GM12878 (cell line): ENCODE data around the gene NEU1. TPM values are rescaled to one million over a fixed set of nuclear protein-coding genes. Genes with fewer than 3 reads are reported as not detected.

Experiments used
- ATF7 ChIP-seq: fragments of 450-650 bp; IDR thresholded peaks from 2 replicates; pipeline ENCODE4 v1.6.1; 2016; ENCODE audit warnings: low read depth, mild to moderate bottlenecking
- CHD1 ChIP-seq: IDR thresholded peaks from 2 replicates; pipeline ENCODE4 v1.6.1; 2012; ENCODE audit warnings: low read depth, low read length, improper control_type of control experiment
- DPF2 ChIP-seq: fragments of 450-650 bp; IDR thresholded peaks from 2 replicates; pipeline ENCODE4 v1.6.1; 2017; ENCODE audit warnings: mild to moderate bottlenecking
- EP300 ChIP-seq, 2 experiments: fragments of 150-350 bp in 1 of 2; IDR thresholded peaks; 2 replicates each; pipeline ENCODE4 v1.6.1; 2011 to 2012; ENCODE audit warnings: low read depth in 2 of 2, low read length in 2 of 2, borderline replicate concordance in 1 of 2, improper control_type of control experiment in 1 of 2, inconsistent platforms in 1 of 2; ENCODE audit not compliant: control insufficient read depth in 1 of 2
- FOXM1 ChIP-seq: IDR thresholded peaks from 2 replicates; pipeline ENCODE4 v1.6.1; 2012; ENCODE audit warnings: low read depth, mild to moderate bottlenecking, inconsistent platforms, low read length, moderate library complexity
- HDAC6 ChIP-seq: fragments of 200-600 bp; sonication (generic); IDR thresholded peaks from one replicate; pipeline ENCODE4 v1.8.0; 2017; ENCODE audit warnings: antibody characterized with exemption; ENCODE audit not compliant: unreplicated experiment
- HDGF ChIP-seq: fragments of 450-650 bp; IDR thresholded peaks from 2 replicates; pipeline ENCODE4 v1.6.1; 2016; ENCODE audit warnings: antibody characterized with exemption
- LARP7 ChIP-seq: fragments of 450-650 bp; IDR thresholded peaks from 2 replicates; pipeline ENCODE4 v1.6.1; 2017; ENCODE audit warnings: mild to moderate bottlenecking
- NR2C2 ChIP-seq: IDR thresholded peaks from 2 replicates; pipeline ENCODE4 v1.6.1; 2011; ENCODE audit warnings: borderline replicate concordance, low read depth; ENCODE audit not compliant: control insufficient read depth, insufficient read length
- PML ChIP-seq: IDR thresholded peaks from 2 replicates; pipeline ENCODE4 v1.6.1; 2012; ENCODE audit warnings: low read length, inconsistent platforms
- POLR2AphosphoS5 ChIP-seq: IDR thresholded peaks from 2 replicates; pipeline ENCODE4 v1.6.1; 2011; ENCODE audit warnings: mild to moderate bottlenecking, low read length, inconsistent platforms
- RAD21 ChIP-seq: IDR thresholded peaks from 2 replicates; pipeline ENCODE4 v1.6.1; 2011; ENCODE audit warnings: mild to moderate bottlenecking, low read depth, low read length, moderate library complexity; ENCODE audit not compliant: insufficient read depth
- SIN3A ChIP-seq: IDR thresholded peaks from 2 replicates; pipeline ENCODE4 v1.6.1; 2012; ENCODE audit warnings: low read depth, low read length, improper control_type of control experiment
- SPI1 ChIP-seq: IDR thresholded peaks from 2 replicates; pipeline ENCODE4 v1.6.1; 2011; ENCODE audit warnings: low read depth, mild to moderate bottlenecking, low read length, moderate library complexity, borderline replicate concordance; ENCODE audit not compliant: insufficient read depth
- SREBF2 ChIP-seq: IDR thresholded peaks from 2 replicates; pipeline ENCODE4 v1.6.1; 2012; ENCODE audit warnings: mild to moderate bottlenecking, low read length
- ZNF207 ChIP-seq: fragments of 450-650 bp; IDR thresholded peaks from 2 replicates; pipeline ENCODE4 v1.6.1; 2014; ENCODE audit warnings: antibody characterized with exemption, mild to moderate bottlenecking, borderline replicate concordance
- polyA plus RNA-seq, 11 experiments: library from polyadenylated mRNA; depleted of rRNA in 4 of 11; unstranded in 6 of 11; stranded (reverse) in 5 of 11; fragments of >200 nt; fragmentation: Nextera tagmentation in 4 of 11; fragmentation: Illumina TruSeq in 1 of 11; extraction: Ambion mirVana in 4 of 11; extraction: Trizol in 1 of 11; gene quantifications; 1 replicate in 1 of 11; 2 replicates in 10 of 11; pipeline versions ENCODE4 v1.2.1 to v1.2.3, GENCODE V29; 2011 to 2016; ENCODE audit warnings: inconsistent platforms in 2 of 11, missing spikeins in 2 of 11, low read depth in 1 of 11
- total RNA-seq, 4 experiments: library from RNA; depleted of rRNA in 3 of 4; stranded (reverse); fragments of >200 nt in 3 of 4; fragmentation: Illumina TruSeq in 1 of 4; extraction: Trizol in 1 of 4; gene quantifications; 2 replicates each; pipeline versions ENCODE4 v1.2.1 to v1.2.3, GENCODE V29; 2013 to 2021
- TF ChIP-seq, protein P1 (sequence below): fragments of 450-650 bp; IDR thresholded peaks from 2 replicates; pipeline ENCODE4 v1.6.1; 2017; ENCODE audit warnings: mild to moderate bottlenecking, moderate library complexity
- TF ChIP-seq, protein P2 (sequence below): fragments of 450-650 bp; IDR thresholded peaks from 2 replicates; pipeline ENCODE4 v1.6.1; 2017; ENCODE audit warnings: borderline replicate concordance
- TF ChIP-seq, protein P3 (sequence below): fragments of 150-350 bp; IDR thresholded peaks from 2 replicates; pipeline ENCODE4 v1.6.1; 2016; ENCODE audit warnings: low read depth, low read length
- TF ChIP-seq, protein P4 (sequence below): IDR thresholded peaks from 2 replicates; pipeline ENCODE4 v1.6.1; 2012; ENCODE audit warnings: low read depth, low read length, improper control_type of control experiment

NEU1 gene
- total and polyA plus RNA-seq, 10 of the 15 experiments (the other 5 are each of a cell fraction or from before 2014, with no cell fraction given), result 7.2 to 26.9 (median 21.6) TPM

DNA sequence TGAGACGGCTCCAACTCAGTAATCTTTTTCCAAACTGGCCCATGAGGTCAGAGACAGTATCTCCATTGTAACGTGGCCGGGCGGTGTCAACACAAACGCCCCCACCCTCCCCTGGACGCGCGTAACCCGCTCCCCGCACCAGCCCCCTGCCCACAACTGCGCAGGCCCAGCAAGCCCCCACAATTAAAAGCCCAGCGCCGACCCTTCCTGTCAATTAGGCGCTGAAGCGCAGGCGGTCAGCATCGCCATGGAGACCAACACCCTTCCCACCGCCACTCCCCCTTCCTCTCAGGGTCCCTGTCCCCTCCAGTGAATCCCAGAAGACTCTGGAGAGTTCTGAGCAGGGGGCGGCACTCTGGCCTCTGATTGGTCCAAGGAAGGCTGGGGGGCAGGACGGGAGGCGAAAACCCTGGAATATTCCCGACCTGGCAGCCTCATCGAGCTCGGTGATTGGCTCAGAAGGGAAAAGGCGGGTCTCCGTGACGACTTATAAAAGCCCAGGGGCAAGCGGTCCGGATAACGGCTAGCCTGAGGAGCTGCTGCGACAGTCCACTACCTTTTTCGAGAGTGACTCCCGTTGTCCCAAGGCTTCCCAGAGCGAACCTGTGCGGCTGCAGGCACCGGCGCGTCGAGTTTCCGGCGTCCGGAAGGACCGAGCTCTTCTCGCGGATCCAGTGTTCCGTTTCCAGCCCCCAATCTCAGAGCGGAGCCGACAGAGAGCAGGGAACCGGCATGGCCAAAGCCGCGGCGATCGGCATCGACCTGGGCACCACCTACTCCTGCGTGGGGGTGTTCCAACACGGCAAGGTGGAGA, 47.4 kb downstream of the NEU1 start, which contains the start of the genes HSPA1A and HSPA1L (continued):
- TF ChIP-seq POLR2AphosphoS5, result peak; percentile 93
- TF ChIP-seq CHD1, result no peak
- TF ChIP-seq, protein P1, sequence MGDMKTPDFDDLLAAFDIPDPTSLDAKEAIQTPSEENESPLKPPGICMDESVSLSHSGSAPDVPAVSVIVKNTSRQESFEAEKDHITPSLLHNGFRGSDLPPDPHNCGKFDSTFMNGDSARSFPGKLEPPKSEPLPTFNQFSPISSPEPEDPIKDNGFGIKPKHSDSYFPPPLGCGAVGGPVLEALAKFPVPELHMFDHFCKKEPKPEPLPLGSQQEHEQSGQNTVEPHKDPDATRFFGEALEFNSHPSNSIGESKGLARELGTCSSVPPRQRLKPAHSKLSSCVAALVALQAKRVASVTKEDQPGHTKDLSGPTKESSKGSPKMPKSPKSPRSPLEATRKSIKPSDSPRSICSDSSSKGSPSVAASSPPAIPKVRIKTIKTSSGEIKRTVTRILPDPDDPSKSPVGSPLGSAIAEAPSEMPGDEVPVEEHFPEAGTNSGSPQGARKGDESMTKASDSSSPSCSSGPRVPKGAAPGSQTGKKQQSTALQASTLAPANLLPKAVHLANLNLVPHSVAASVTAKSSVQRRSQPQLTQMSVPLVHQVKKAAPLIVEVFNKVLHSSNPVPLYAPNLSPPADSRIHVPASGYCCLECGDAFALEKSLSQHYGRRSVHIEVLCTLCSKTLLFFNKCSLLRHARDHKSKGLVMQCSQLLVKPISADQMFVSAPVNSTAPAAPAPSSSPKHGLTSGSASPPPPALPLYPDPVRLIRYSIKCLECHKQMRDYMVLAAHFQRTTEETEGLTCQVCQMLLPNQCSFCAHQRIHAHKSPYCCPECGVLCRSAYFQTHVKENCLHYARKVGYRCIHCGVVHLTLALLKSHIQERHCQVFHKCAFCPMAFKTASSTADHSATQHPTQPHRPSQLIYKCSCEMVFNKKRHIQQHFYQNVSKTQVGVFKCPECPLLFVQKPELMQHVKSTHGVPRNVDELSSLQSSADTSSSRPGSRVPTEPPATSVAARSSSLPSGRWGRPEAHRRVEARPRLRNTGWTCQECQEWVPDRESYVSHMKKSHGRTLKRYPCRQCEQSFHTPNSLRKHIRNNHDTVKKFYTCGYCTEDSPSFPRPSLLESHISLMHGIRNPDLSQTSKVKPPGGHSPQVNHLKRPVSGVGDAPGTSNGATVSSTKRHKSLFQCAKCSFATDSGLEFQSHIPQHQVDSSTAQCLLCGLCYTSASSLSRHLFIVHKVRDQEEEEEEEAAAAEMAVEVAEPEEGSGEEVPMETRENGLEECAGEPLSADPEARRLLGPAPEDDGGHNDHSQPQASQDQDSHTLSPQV, result no peak
- TF ChIP-seq, protein P2, sequence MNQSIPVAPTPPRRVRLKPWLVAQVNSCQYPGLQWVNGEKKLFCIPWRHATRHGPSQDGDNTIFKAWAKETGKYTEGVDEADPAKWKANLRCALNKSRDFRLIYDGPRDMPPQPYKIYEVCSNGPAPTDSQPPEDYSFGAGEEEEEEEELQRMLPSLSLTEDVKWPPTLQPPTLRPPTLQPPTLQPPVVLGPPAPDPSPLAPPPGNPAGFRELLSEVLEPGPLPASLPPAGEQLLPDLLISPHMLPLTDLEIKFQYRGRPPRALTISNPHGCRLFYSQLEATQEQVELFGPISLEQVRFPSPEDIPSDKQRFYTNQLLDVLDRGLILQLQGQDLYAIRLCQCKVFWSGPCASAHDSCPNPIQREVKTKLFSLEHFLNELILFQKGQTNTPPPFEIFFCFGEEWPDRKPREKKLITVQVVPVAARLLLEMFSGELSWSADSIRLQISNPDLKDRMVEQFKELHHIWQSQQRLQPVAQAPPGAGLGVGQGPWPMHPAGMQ, result no peak
- no peak for TF ChIP-seq SREBF2
- no peak for TF ChIP-seq DPF2
- TF ChIP-seq SIN3A, result no peak
- TF ChIP-seq HDGF, result no peak
- no peak; the same call in 1 of the 2 replicates for TF ChIP-seq PML
- TF ChIP-seq RAD21, result no peak
- no peak for TF ChIP-seq HDAC6
- no peak for TF ChIP-seq SPI1
- TF ChIP-seq LARP7, result peak; percentile 58; the same call in 1 of the 2 replicates
- no peak for TF ChIP-seq NR2C2
- TF ChIP-seq, protein P3, sequence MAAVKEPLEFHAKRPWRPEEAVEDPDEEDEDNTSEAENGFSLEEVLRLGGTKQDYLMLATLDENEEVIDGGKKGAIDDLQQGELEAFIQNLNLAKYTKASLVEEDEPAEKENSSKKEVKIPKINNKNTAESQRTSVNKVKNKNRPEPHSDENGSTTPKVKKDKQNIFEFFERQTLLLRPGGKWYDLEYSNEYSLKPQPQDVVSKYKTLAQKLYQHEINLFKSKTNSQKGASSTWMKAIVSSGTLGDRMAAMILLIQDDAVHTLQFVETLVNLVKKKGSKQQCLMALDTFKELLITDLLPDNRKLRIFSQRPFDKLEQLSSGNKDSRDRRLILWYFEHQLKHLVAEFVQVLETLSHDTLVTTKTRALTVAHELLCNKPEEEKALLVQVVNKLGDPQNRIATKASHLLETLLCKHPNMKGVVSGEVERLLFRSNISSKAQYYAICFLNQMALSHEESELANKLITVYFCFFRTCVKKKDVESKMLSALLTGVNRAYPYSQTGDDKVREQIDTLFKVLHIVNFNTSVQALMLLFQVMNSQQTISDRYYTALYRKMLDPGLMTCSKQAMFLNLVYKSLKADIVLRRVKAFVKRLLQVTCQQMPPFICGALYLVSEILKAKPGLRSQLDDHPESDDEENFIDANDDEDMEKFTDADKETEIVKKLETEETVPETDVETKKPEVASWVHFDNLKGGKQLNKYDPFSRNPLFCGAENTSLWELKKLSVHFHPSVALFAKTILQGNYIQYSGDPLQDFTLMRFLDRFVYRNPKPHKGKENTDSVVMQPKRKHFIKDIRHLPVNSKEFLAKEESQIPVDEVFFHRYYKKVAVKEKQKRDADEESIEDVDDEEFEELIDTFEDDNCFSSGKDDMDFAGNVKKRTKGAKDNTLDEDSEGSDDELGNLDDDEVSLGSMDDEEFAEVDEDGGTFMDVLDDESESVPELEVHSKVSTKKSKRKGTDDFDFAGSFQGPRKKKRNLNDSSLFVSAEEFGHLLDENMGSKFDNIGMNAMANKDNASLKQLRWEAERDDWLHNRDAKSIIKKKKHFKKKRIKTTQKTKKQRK, result no peak
- 0 out of 4 replicates have a peak, but pooled peaks of 1 of the 2 experiments have one; percentile 30 for TF ChIP-seq EP300 (IDR thresholded peaks at IDR 0.05; ENCODE audit: borderline replicate concordance in 1 of 2, control insufficient read depth in 1 of 2, low read depth in 2 of 2, low read length in 2 of 2)
- no peak for TF ChIP-seq ZNF207
- no peak for TF ChIP-seq ATF7
- TF ChIP-seq, protein P4, sequence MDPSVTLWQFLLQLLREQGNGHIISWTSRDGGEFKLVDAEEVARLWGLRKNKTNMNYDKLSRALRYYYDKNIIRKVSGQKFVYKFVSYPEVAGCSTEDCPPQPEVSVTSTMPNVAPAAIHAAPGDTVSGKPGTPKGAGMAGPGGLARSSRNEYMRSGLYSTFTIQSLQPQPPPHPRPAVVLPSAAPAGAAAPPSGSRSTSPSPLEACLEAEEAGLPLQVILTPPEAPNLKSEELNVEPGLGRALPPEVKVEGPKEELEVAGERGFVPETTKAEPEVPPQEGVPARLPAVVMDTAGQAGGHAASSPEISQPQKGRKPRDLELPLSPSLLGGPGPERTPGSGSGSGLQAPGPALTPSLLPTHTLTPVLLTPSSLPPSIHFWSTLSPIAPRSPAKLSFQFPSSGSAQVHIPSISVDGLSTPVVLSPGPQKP, result no peak
- no peak for TF ChIP-seq FOXM1
